Nephron (organoid): Measurements from ENCODE around the gene METTL13.
A peak's percentile ranks its signal among the peaks of the same experiment; 100 is the strongest.

Experiments
- H3K27ac Mint-ChIP-seq, 3 experiments: 2 replicates each; pipeline ENCODE4 v1.8.0; 2020; ENCODE audit warnings: mixed read lengths in 3 of 3, mild to moderate bottlenecking in 2 of 3, moderate library complexity in 1 of 3
- H3K27me3 Mint-ChIP-seq: 2 replicates; pipeline ENCODE4 v1.8.0; 2021; ENCODE audit warnings: low read depth, mild to moderate bottlenecking, moderate library complexity, mixed read lengths
- H3K36me3 Mint-ChIP-seq: 2 replicates; pipeline ENCODE4 v1.8.0; 2020; ENCODE audit warnings: low read depth, mixed read lengths
- H3K4me1 Mint-ChIP-seq: 2 replicates; pipeline ENCODE4 v1.8.0; 2020; ENCODE audit warnings: mixed read lengths
- H3K4me3 Mint-ChIP-seq, 3 experiments: 2 replicates each; pipeline ENCODE4 v1.8.0; 2020; ENCODE audit warnings: mild to moderate bottlenecking in 3 of 3, mixed read lengths in 3 of 3, moderate library complexity in 2 of 3
- H3K9me3 Mint-ChIP-seq: 2 replicates; pipeline ENCODE4 v1.8.0; 2020; ENCODE audit warnings: mixed read lengths
- CTCF ChIP-seq, 3 experiments: fragments of 200-600 bp; sonication (generic); IDR thresholded peaks; one replicate each; pipeline ENCODE4 v1.5.0; 2021; ENCODE audit warnings: antibody characterized with exemption in 3 of 3; ENCODE audit not compliant: unreplicated experiment in 3 of 3

The METTL13 gene

DNA sequence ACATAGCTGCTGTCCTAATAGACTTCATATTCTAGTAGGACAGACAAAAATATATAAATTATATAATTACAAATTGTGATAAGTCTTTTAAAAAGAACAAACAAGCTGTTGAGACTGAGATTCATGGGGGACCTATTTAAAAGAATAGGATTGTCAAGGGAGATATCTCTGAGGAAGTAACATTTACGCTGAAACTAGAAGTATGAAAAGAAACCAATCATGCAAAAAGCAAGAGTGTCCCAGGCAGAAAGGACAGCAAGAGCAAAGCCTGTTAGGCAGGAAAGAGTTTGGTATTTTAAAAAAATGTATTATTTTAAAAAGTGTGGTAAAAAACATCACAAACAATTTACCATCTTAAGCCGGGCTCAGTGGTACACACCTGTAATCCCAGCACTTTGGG lies 9.1 kb upstream of the METTL13 start:
- TF ChIP-seq CTCF (IDR thresholded peaks at IDR 0.05; ENCODE audit: unreplicated experiment in 3 of 3), result no peak
- no peak overlapping the region for H3K27ac Mint-ChIP-seq
- no peaks in the 10 kb centered on the region for H3K9me3 Mint-ChIP-seq
- H3K36me3 Mint-ChIP-seq, result no peaks in the 10 kb centered on the region
- no peaks in the 10 kb centered on the region for H3K27me3 Mint-ChIP-seq
- H3K4me3 Mint-ChIP-seq, result no peak overlapping the region
- H3K4me1 Mint-ChIP-seq, result no peaks in the 10 kb centered on the region

- Mint-ChIP-seq H3K4me3 (peak overlapping the region; percentile 92 to 95 (median 94)), H3K36me3 (peaks cover 16% of the 10 kb centered on the region), H3K27me3 (no peaks in the 10 kb centered on the region), H3K27ac (peak overlapping the region; percentile 79 to 94 (median 94)), H3K4me1 (peaks cover 32% of the 10 kb centered on the region), H3K9me3 (no peaks in the 10 kb centered on the region)
- no peak for TF ChIP-seq CTCF (IDR thresholded peaks at IDR 0.05; ENCODE audit: unreplicated experiment in 3 of 3)
Measured at GRCh38 chr1:171780583-171781175, 781 bp upstream of the METTL13 start.

- peaks cover 32% of the 10 kb centered on the region for H3K4me1 Mint-ChIP-seq
- peaks cover 45% of the 10 kb centered on the region for H3K36me3 Mint-ChIP-seq
- H3K27ac Mint-ChIP-seq, result no peak overlapping the region
- no peak for TF ChIP-seq CTCF (IDR thresholded peaks at IDR 0.05; ENCODE audit: unreplicated experiment in 3 of 3)
- peak overlapping the region; percentile 92 to 95 (median 94) for H3K4me3 Mint-ChIP-seq
- H3K9me3 Mint-ChIP-seq, result no peaks in the 10 kb centered on the region
- H3K27me3 Mint-ChIP-seq, result no peaks in the 10 kb centered on the region
Measured at GRCh38 chr1:171783816-171784530, 2.5 kb downstream of the METTL13 start.

DNA sequence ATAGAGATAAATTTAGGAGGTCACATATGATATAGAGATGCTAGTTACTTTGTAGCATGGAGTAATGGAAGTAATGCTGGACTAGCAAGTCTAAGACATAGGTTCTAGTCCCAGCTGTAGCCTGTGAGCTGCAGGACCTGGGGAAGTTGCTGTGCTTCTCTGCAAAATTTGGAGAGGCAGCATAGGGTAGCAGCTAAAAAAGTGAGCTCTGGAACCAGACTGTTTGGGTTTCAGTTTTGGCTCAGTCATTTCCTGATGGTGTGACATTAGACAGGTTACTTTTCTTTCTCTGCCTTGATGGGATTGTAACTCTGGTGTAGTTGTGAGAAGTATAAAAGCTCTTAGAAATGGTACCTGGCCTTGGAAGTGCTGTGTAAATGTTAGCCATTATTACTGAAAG lies 3.3 kb downstream of the METTL13 start:
- H3K4me3 Mint-ChIP-seq, result peak overlapping the region; percentile 37 to 64 (median 43)
- no peaks in the 10 kb centered on the region for H3K27me3 Mint-ChIP-seq
- H3K27ac Mint-ChIP-seq, result no peak overlapping the region
- peaks cover 52% of the 10 kb centered on the region for H3K36me3 Mint-ChIP-seq
- H3K4me1 Mint-ChIP-seq, result peaks cover 32% of the 10 kb centered on the region
- H3K9me3 Mint-ChIP-seq, result no peaks in the 10 kb centered on the region
- TF ChIP-seq CTCF (IDR thresholded peaks at IDR 0.05; ENCODE audit: unreplicated experiment in 3 of 3), result no peak

- H3K9me3 Mint-ChIP-seq, result no peaks in the 10 kb centered on the region
- no peaks in the 10 kb centered on the region for H3K27me3 Mint-ChIP-seq
- H3K36me3 Mint-ChIP-seq, result peaks cover 59% of the 10 kb centered on the region
- no peak overlapping the region for H3K4me3 Mint-ChIP-seq
- H3K4me1 Mint-ChIP-seq, result peaks cover 32% of the 10 kb centered on the region
- TF ChIP-seq CTCF (IDR thresholded peaks at IDR 0.05; ENCODE audit: unreplicated experiment in 3 of 3), result no peak
- no peak overlapping the region for H3K27ac Mint-ChIP-seq
Measured at GRCh38 chr1:171785766-171786165, 4.3 kb downstream of the METTL13 start.

- H3K4me1 Mint-ChIP-seq, result peaks cover 29% of the 10 kb centered on the region
- no peak overlapping the region for H3K4me3 Mint-ChIP-seq
- no peak overlapping the region for H3K27ac Mint-ChIP-seq
- no peaks in the 10 kb centered on the region for H3K27me3 Mint-ChIP-seq
- no peak for TF ChIP-seq CTCF (IDR thresholded peaks at IDR 0.05; ENCODE audit: unreplicated experiment in 3 of 3)
- peaks cover 63% of the 10 kb centered on the region for H3K36me3 Mint-ChIP-seq
- H3K9me3 Mint-ChIP-seq, result no peaks in the 10 kb centered on the region
Measured at GRCh38 chr1:171786534-171786933, 5.1 kb downstream of the METTL13 start.
